ENCODE data around the gene CLEC2A. TPM values are rescaled to one million over a fixed set of nuclear protein-coding genes. Genes with fewer than 3 reads are reported as not detected.

CLEC2A gene
- polyA plus RNA-seq, 3 donors = not detected

- peak overlapping the region; percentile 73 for H3K4me2 ChIP-seq (replicated peaks; ENCODE audit: extremely low read depth, low read length, poor library complexity, severe bottlenecking)
- peaks cover 49% of the 10 kb centered on the region for H4K20me1 ChIP-seq (ENCODE audit: insufficient read depth, low read length)
- H3K27ac Mint-ChIP-seq = peak overlapping the region; percentile 20 to 91 (median 71)
- peaks cover 6 to 7% of the 10 kb centered on the region in 2 donors for H3K9me3 ChIP-seq (replicated peaks in 1 of 2; ENCODE audit: control insufficient read depth in 1 of 2, insufficient read depth in 1 of 2, low read length in 2 of 2)
- no CpG with 5 or more reads among the region's 4 CpGs for WGBS (ENCODE audit: insufficient coverage)
- H3K36me3 Mint-ChIP-seq = peaks cover 24 to 25% of the 10 kb centered on the region in 2 donors
- peaks cover 39% of the 10 kb centered on the region for H3K4me1 Mint-ChIP-seq
- H3K27me3 Mint-ChIP-seq (ENCODE audit: low read depth in 3 of 3) = no peaks in the 10 kb centered on the region
- H3K4me1 ChIP-seq (ENCODE audit: control insufficient read depth in 1 of 2, insufficient read depth in 2 of 2, low read length in 2 of 2) = peaks cover 17 to 28% of the 10 kb centered on the region in 2 donors
- H2AFZ ChIP-seq (ENCODE audit: insufficient read depth, low read depth, low read length, poor library complexity, severe bottlenecking) = no peak overlapping the region
- peaks cover 15 to 22% (median 16%) of the 10 kb centered on the region in 7 donors for H3K9me3 Mint-ChIP-seq
- H3K79me2 ChIP-seq (ENCODE audit: insufficient read depth, low read length) = peaks cover 66% of the 10 kb centered on the region
- H3K9ac ChIP-seq (ENCODE audit: insufficient read depth, low read length, poor library complexity, severe bottlenecking) = peak overlapping the region; percentile 45
- no peak for TF ChIP-seq CTCF (IDR thresholded peaks at IDR 0.05)
- H3K27me3 ChIP-seq (ENCODE audit: control insufficient read depth in 2 of 2, insufficient read depth in 2 of 2, low read length in 2 of 2) = no peaks in the 10 kb centered on the region
- H3K36me3 ChIP-seq (replicated peaks in 1 of 2; ENCODE audit: control insufficient read depth in 1 of 2, insufficient read depth in 2 of 2, low read length in 2 of 2) = peaks cover 0 to 18% of the 10 kb centered on the region in 2 donors
- no peak for DNase-seq
- intact Hi-C loops (cut with micrococcal nuclease) = loop anchor here in 1 of 2 donors (10.0 kb wide), 2 partner anchors 77 to 347 kb away; partner anchors contain the start of gene GABARAPL1
- peak overlapping the region; percentile 81 to 100 (median 83) for H3K4me3 ChIP-seq (replicated peaks in 1 of 3; ENCODE audit: low read depth in 2 of 3, low read length in 3 of 3)
- peak overlapping the region; percentile 81 to 85 for H3K4me3 Mint-ChIP-seq
- peak overlapping the region in 1 of 2 donors; percentile 72 for H3K27ac ChIP-seq (ENCODE audit: low read depth in 1 of 2, low read length in 2 of 2)
Measured at GRCh38 chr12:9867531-9867930, 64.6 kb downstream of the CLEC2A start.

GRCh38 chr12:9866860-9867269, 65.3 kb downstream of the CLEC2A start:
- peaks cover 71% of the 10 kb centered on the region for H3K79me2 ChIP-seq (ENCODE audit: insufficient read depth, low read length)
- H3K4me2 ChIP-seq (replicated peaks; ENCODE audit: extremely low read depth, low read length, poor library complexity, severe bottlenecking) = peak overlapping the region; percentile 73
- intact Hi-C loops (cut with micrococcal nuclease) = loop anchor here in 1 of 2 donors (10.0 kb wide), 2 partner anchors 78 to 348 kb away; partner anchors contain the start of gene GABARAPL1
- no peak for DNase-seq
- H3K27ac ChIP-seq (ENCODE audit: low read depth in 1 of 2, low read length in 2 of 2) = peak overlapping the region in 1 of 2 donors; percentile 72
- H3K27ac Mint-ChIP-seq = peak overlapping the region; percentile 37 to 91 (median 64)
- no peaks in the 10 kb centered on the region for H3K27me3 Mint-ChIP-seq (ENCODE audit: low read depth in 3 of 3)
- H3K36me3 ChIP-seq (replicated peaks in 1 of 2; ENCODE audit: control insufficient read depth in 1 of 2, insufficient read depth in 2 of 2, low read length in 2 of 2) = peaks cover 0 to 18% of the 10 kb centered on the region in 2 donors
- no peak for TF ChIP-seq CTCF (IDR thresholded peaks at IDR 0.05)
- H4K20me1 ChIP-seq (ENCODE audit: insufficient read depth, low read length) = peaks cover 55% of the 10 kb centered on the region
- H3K9me3 ChIP-seq (replicated peaks in 1 of 2; ENCODE audit: control insufficient read depth in 1 of 2, insufficient read depth in 1 of 2, low read length in 2 of 2) = peaks cover 6 to 7% of the 10 kb centered on the region in 2 donors
- no peak overlapping the region for H2AFZ ChIP-seq (ENCODE audit: insufficient read depth, low read depth, low read length, poor library complexity, severe bottlenecking)
- H3K9me3 Mint-ChIP-seq = peaks cover 15 to 23% (median 16%) of the 10 kb centered on the region in 7 donors
- H3K4me3 ChIP-seq (replicated peaks in 1 of 3; ENCODE audit: low read depth in 2 of 3, low read length in 3 of 3) = peak overlapping the region; percentile 81 to 100 (median 83)
- H3K9ac ChIP-seq (ENCODE audit: insufficient read depth, low read length, poor library complexity, severe bottlenecking) = peak overlapping the region; percentile 45
- H3K36me3 Mint-ChIP-seq = peaks cover 26 to 28% of the 10 kb centered on the region in 2 donors
- H3K4me1 ChIP-seq (ENCODE audit: control insufficient read depth in 1 of 2, insufficient read depth in 2 of 2, low read length in 2 of 2) = peaks cover 17 to 28% of the 10 kb centered on the region in 2 donors
- 0% methylated on average over 3 of the region's 4 CpGs for WGBS (ENCODE audit: insufficient coverage)
- H3K27me3 ChIP-seq (ENCODE audit: control insufficient read depth in 2 of 2, insufficient read depth in 2 of 2, low read length in 2 of 2) = no peaks in the 10 kb centered on the region
- peak overlapping the region; percentile 81 to 85 for H3K4me3 Mint-ChIP-seq
- H3K4me1 Mint-ChIP-seq = peaks cover 40% of the 10 kb centered on the region
